ENCODE results near the gene KRT81. TPM values are rescaled to one million over a fixed set of nuclear protein-coding genes. Genes with fewer than 3 reads are reported as not detected.
"Not testable (repeated sequence)": the region's sequence is repeated elsewhere in the genome, so short reads cannot be mapped to it uniquely, and the experiment has no call there.

KRT81 gene
- total and polyA plus RNA-seq, 7 donors: 0.03 to 0.14 TPM; not detected in 5

- Histone ChIP-seq H3K4me3 (peak overlapping the region; percentile 69), H3K4me1 (peaks cover 7% of the 10 kb centered on the region), H3K36me3 (ENCODE audit: insufficient read depth in 1 of 2, low read depth in 1 of 2) (no peaks in the 10 kb centered on the region), H3K9me3 (no peaks in the 10 kb centered on the region), H3K27ac (no peak overlapping the region), H3K27me3 (ENCODE audit: insufficient read depth in 3 of 3, low read length in 2 of 3) (peaks cover 0 to 3% (median 0%) of the 10 kb centered on the region in 3 donors)
- DNase-seq: no peak
- no peak for TF ChIP-seq CTCF (IDR thresholded peaks at IDR 0.05)
- intact Hi-C loops (cut with DNase I): no loop called here
- 37 to 49% (median 39%) methylated on average over 15 of the region's 15 CpGs for WGBS, 3 donors
- peak in 3 of 4 donors; percentile 7 to 32 (median 9) for ATAC-seq
These were observed 17.6 kb upstream of the KRT81 start for GRCh38 chr12:52308806-52309425.

- Histone ChIP-seq H3K9me3 (no peaks in the 10 kb centered on the region), H3K27me3 (ENCODE audit: insufficient read depth in 3 of 3, low read length in 2 of 3) (no peaks in the 10 kb centered on the region), H3K4me3 (peak overlapping the region; percentile 69), H3K27ac (no peak overlapping the region), H3K4me1 (peaks cover 7% of the 10 kb centered on the region), H3K36me3 (ENCODE audit: insufficient read depth in 1 of 2, low read depth in 1 of 2) (no peaks in the 10 kb centered on the region)
- DNase-seq (peak; percentile 78 to 89), ATAC-seq (peak; percentile 97 to 99 (median 98))
- peak; percentile 18 for TF ChIP-seq CTCF (IDR thresholded peaks at IDR 0.05)
- 6 to 11% (median 6%) methylated on average over 59 to 71 of the region's 71 CpGs for WGBS, 3 donors
- intact Hi-C loops (cut with DNase I): no loop called here
These were observed 16.8 kb upstream of the KRT81 start for GRCh38 chr12:52307836-52308805.

GRCh38 chr12:52306731-52307130 is 15.4 kb upstream of the KRT81 start:
- Histone ChIP-seq H3K36me3 (ENCODE audit: insufficient read depth in 1 of 2, low read depth in 1 of 2) (no peaks in the 10 kb centered on the region), H3K9me3 (no peaks in the 10 kb centered on the region), H3K27ac (no peak overlapping the region), H3K27me3 (ENCODE audit: insufficient read depth in 3 of 3, low read length in 2 of 3) (no peaks in the 10 kb centered on the region), H3K4me3 (no peak overlapping the region), H3K4me1 (peaks cover 7% of the 10 kb centered on the region)
- no peak for ATAC-seq
- TF ChIP-seq CTCF (IDR thresholded peaks at IDR 0.05): no peak
- 72 to 79% (median 76%) methylated on average over 2 of the region's 2 CpGs for WGBS, 3 donors
- DNase-seq: no peak
- intact Hi-C loops (cut with DNase I): no loop called here

GRCh38 chr12:52305921-52306705 is 14.8 kb upstream of the KRT81 start:
- intact Hi-C loops (cut with DNase I): no loop called here
- 74 to 86% (median 81%) methylated on average over 8 to 11 of the region's 11 CpGs for WGBS, 3 donors

GRCh38 chr12:52304941-52305411 is 13.6 kb upstream of the KRT81 start:
- DNase-seq; H3K36me3 ChIP-seq (ENCODE audit: insufficient read depth in 1 of 2, low read depth in 1 of 2); intact Hi-C loops (cut with DNase I); H3K27me3 ChIP-seq (ENCODE audit: insufficient read depth in 3 of 3, low read length in 2 of 3); H3K9me3 ChIP-seq; ATAC-seq; H3K4me3 ChIP-seq; H3K27ac ChIP-seq; H3K4me1 ChIP-seq: not testable (repeated sequence)
- WGBS, 3 donors: 88% methylated on average over 15 of the region's 15 CpGs

More at GRCh38 chr12:52305921-52306705, 14.8 kb upstream of the KRT81 start:
- H3K9me3 ChIP-seq: no peaks in the 10 kb centered on the region
- TF ChIP-seq CTCF (IDR thresholded peaks at IDR 0.05): no peak
- no peaks in the 10 kb centered on the region for H3K27me3 ChIP-seq (ENCODE audit: insufficient read depth in 3 of 3, low read length in 2 of 3)
- ATAC-seq (no peak), DNase-seq (no peak)
- H3K4me1 ChIP-seq: peaks cover 7% of the 10 kb centered on the region
- H3K4me3 ChIP-seq: no peak overlapping the region
- H3K36me3 ChIP-seq (ENCODE audit: insufficient read depth in 1 of 2, low read depth in 1 of 2): no peaks in the 10 kb centered on the region
- H3K27ac ChIP-seq: no peak overlapping the region

- H3K27ac ChIP-seq; intact Hi-C loops (cut with DNase I); H3K36me3 ChIP-seq (ENCODE audit: insufficient read depth in 1 of 2, low read depth in 1 of 2); DNase-seq; H3K4me1 ChIP-seq; H3K4me3 ChIP-seq; H3K9me3 ChIP-seq; H3K27me3 ChIP-seq (ENCODE audit: insufficient read depth in 3 of 3, low read length in 2 of 3): not testable (repeated sequence)
- ATAC-seq: peak in 1 of 4 donors; percentile 47
- WGBS, 3 donors: no CpG with 5 or more reads among the region's 5 CpGs
These were observed 11.0 kb upstream of the KRT81 start for GRCh38 chr12:52302242-52302914.
